Erythroblast (primary cell): ENCODE data around the gene MT1M.

ENCODE experiments used
- GATA1 ChIP-seq: IDR thresholded peaks from 2 replicates; pipeline ENCODE4 v1.6.1; 2011; ENCODE audit warnings: low read depth, mild to moderate bottlenecking, control low read depth, low read length, moderate library complexity
- POLR2A ChIP-seq: IDR thresholded peaks from 2 replicates; pipeline ENCODE4 v1.6.1; 2011; ENCODE audit warnings: mild to moderate bottlenecking, low read length

GRCh38 chr16:56600398-56600999, 32.0 kb upstream of the MT1M start:
- TF ChIP-seq POLR2A: no peak
- TF ChIP-seq GATA1: no peak
